Activated CD4-positive, alpha-beta T cell treated with anti-CD3 and anti-CD28 coated beads for 48 hours (primary cell): Measurements from ENCODE around the gene ARMC5.
"Not testable (repeated sequence)": the region's sequence is repeated elsewhere in the genome, so short reads cannot be mapped to it uniquely, and the experiment has no call there.

ENCODE experiments used
- DNase-seq: peaks from one replicate; pipeline ENCODE4 v3.0.0-alpha.2; 2020

The ARMC5 gene

DNA sequence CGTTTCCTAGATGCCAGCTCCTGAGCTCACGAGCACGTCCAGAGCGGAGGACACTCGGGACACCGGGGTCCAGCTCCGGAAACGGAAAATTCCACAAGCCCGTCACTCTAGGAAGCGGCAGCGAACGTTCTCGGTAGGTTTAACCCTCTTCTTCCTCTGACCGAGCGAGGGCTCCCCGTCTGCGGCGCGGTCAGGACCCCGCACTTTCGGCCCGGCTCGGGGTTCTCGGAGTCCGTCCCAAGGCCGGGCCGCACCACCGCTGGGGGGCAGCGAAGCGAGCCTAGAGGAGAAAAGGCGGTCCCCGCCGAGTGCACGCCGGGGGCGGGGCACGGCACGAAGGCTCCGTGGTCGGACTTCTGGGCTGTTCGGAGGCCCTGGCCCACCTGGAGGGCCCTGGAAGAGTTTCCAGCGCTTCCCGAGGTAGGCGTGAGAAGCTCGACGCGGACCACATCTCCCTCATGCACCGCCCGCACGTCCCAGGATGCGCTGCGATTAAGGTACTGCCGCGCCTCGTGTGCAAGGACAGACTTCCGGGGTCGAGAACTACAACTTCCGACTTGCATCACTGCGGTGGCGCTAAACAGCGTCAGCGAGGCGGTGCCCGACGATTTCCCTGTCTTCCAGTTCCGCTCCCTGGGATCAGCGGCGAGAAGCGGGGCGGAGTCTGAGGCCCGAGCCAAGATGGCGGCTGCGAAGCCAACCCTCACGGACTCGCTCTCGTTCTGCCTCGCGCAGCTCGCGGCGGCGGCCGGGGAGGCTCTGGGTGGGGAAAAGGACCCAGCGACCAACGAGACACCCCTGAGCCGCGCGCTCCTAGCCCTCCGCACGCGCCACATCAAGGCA, at the start of gene ARMC5:
Gene ARMC5, plus strand, starts transcription at position 658 of the 843 bp plus-strand sequence. Its CDS starts 24 bp downstream, at position 682.
- DNase-seq: peak; percentile 98

GRCh38 chr16:31410082-31410481, 49.2 kb upstream of the ARMC5 start:
- DNase-seq: no peak

DNA sequence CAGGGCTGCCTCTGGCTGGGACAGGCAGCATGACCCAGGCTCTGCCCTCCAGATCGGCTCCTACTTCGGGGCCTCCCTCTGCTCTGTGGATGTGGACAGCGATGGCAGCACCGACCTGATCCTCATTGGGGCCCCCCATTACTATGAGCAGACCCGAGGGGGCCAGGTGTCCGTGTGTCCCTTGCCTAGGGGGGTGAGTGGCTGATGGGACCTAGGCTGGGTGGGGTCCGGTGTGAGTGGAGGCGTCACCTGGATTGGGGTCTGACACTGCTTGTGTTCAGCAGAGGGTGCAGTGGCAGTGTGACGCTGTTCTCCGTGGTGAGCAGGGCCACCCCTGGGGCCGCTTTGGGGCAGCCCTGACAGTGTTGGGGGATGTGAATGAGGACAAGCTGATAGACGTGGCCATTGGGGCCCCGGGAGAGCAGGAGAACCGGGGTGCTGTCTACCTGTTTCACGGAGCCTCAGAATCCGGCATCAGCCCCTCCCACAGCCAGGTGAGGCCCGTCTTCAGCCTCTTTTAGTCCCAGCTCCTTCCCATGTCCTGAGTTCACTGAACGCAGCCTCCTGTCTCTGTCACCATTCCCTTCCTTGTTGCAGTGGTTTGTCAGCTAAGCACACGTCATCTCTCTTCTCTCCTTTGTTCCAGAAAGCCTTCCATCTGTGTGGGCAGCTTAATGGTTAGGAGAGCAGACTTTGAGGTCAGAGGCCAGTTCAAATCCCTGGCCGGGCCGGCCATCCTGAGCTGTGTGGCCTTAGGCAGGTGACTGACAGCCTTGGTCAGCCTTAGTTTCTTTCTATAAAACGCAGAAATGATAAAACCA, 48.1 kb upstream of the ARMC5 start:
- no peak for DNase-seq

DNA sequence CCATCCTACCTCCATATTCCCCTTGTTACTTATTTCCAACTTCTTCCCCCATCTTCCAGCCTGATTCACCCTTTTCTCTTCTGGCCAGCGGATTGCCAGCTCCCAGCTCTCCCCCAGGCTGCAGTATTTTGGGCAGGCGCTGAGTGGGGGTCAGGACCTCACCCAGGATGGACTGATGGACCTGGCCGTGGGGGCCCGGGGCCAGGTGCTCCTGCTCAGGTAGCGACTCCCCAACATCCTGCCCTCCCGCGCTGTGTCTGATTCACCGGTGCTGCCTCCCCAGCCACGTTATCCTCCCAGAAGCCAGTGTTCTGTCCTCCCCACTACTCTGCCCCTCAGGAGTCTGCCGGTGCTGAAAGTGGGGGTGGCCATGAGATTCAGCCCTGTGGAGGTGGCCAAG, 46.6 kb upstream of the ARMC5 start:
- no peak for DNase-seq

DNA sequence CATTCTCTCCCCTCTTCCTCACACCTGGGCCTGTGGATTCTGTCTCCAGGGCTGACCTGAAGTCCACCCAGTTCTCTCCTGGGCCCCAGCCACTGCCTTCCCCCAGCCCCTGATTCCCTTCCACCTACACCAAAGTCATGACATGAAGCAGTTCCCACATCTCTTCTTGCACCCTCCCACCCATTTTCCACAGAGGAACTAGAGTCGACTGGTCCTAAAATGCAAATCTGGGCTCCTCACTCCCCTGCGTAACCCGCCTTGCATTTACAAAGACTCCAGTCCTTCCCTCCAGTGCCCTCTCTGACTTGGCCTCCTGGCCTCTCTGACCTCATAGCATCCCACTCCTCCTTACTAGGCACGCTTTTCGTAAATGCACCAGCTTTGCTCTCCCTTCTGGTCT, 45.9 kb upstream of the ARMC5 start:
- no peak for DNase-seq

- no peak for DNase-seq
Observed at GRCh38 chr16:31413943-31414342, 45.4 kb upstream of the ARMC5 start.

DNA sequence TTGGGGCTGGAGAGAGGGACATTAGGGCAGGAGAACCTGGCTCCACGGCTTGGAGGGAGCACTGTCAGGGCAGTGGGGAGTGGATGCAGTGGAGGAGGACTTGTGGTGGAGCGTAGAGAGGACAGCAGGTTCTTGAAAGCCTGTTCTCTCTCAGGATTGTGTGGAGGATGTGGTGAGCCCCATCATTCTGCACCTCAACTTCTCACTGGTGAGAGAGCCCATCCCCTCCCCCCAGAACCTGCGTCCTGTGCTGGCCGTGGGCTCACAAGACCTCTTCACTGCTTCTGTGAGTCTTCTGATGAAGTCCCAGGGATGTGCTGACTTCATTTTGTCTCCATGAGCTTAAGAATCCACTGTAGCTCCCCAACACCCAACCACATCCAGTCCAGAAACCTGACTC, 44.6 kb upstream of the ARMC5 start:
- no peak for DNase-seq

GRCh38 chr16:31416371-31416770, 42.9 kb upstream of the ARMC5 start:
- no peak for DNase-seq

GRCh38 chr16:31417036-31417435, 42.3 kb upstream of the ARMC5 start:
- DNase-seq: not testable (repeated sequence)

GRCh38 chr16:31417916-31418315, 41.4 kb upstream of the ARMC5 start:
- DNase-seq: no peak

DNA sequence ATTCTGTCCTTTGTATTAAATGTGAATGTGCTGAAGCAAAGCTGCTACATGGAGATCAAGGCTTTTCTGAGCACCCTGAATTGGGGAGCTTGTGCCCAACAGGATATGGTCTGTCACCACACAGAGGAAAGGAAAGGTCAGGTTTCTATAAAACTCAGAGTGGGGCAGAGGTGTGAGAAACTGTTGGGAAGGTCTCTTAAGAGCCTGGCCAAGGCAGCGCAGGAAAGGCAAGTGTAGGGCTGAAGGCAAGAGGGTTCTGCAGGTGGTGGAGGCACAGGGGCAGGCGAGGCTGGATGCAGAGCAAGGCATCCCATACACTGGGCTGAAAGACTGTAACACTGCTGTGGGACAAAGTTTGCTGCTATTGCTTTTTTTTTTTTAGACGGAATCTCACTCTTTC, 39.3 kb upstream of the ARMC5 start:
- DNase-seq: no peak

DNA sequence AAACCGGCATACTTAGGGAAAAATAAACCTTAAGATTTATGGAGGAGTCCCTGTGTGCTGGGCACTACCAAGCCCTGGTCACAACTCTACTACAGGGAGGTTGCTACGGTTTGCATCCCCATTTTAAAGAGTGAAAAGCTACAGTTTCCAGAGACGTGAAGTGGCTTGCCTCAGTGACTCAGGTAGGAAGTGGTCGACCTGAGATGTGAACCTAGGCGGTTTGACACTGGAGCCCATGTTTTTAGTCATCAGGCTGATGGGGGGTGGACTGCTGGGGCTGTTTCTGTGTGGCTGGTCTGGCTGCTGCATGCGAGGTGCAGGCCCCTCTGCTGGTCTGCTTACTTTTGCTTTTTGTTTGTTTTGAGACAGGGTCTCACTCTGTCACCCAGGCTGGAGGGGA, 37.7 kb upstream of the ARMC5 start:
- DNase-seq: peak; percentile 77

- no peak for DNase-seq
Observed at GRCh38 chr16:31423241-31423640, 36.1 kb upstream of the ARMC5 start.

- no peak for DNase-seq
Observed at GRCh38 chr16:31423801-31424200, 35.5 kb upstream of the ARMC5 start.

GRCh38 chr16:31427441-31428278, 31.6 kb upstream of the ARMC5 start:
- peak; percentile 73 for DNase-seq

DNA sequence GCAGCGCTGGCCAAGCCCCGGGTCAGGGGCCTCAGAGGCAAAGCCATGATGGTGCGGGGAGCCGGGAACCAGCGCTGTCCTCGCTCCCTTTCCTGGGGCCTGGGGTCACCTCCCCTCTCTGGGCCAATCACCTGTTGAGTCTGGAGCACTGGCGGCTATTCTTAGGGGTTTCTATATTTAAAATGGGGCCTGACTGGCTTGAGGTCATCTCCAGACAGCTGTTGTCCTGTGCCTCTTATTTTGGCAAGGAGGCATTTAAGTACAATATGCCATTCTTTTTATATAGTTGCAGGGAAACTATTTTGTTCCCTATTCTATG, 31.1 kb upstream of the ARMC5 start, which contains the start of gene COX6A2:
Gene COX6A2, minus strand, starts transcription at position 82 of the 319 bp plus-strand sequence. Its CDS starts 35 bp downstream, at position 47.
- no peak for DNase-seq

GRCh38 chr16:31428638-31429247, 30.6 kb upstream of the ARMC5 start:
- DNase-seq: no peak

GRCh38 chr16:31429314-31429713, 30.0 kb upstream of the ARMC5 start:
- no peak for DNase-seq

- no peak for DNase-seq
Observed at GRCh38 chr16:31429796-31430195, 29.5 kb upstream of the ARMC5 start.

- DNase-seq: no peak
Observed at GRCh38 chr16:31430380-31431052, 28.8 kb upstream of the ARMC5 start.

DNA sequence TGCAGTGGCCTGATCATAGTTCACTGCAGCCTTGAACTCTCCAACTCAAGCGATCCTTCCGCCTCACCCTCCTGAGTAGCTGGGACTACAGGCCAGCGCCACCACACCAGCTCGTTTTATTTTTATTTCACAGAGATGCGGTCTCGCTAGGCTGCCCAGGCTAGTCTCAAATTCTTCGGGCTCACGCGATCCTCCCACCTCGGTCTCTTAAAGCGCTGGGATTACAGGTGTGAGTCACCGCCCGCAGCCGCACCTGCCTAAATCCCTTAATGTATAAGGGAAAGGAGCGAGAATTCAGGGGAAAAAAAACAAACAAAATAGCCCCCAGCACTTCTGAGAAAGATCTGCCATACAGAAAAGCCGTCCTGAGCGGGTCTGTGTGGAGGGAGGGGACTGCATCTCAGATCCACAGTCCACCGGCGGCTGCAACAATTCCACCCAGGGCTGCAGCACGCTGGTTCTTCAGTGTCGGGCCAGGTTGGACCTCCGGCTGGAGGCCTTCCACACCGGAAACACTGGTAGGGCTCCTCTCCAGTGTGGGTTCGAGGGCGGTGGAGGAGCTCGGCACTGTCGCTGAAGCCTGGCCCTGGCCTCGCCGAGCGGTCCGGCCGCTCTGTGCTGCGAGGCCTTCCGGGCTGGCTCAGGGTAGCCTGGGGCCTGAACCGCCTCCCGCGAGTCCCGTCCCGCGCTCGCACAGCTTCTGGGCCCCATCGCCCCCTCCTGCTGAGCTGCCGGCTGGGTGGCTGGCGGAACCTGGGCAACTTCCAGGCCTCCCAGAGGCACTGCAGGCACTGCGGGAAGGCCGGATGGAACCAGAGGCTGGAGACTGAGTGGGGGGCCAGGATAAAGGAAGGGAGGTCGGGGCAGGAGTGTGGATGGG, 23.7 kb upstream of the ARMC5 start:
- no peak for DNase-seq
